Ishikawa (cell line): Measurements from ENCODE around the gene ATXN7.

ENCODE experiments used
- CEBPB ChIP-seq: IDR thresholded peaks from 2 replicates; pipeline ENCODE4 v1.6.1; 2012
- EGR1 ChIP-seq: IDR thresholded peaks from 2 replicates; pipeline ENCODE4 v1.6.1; 2012
- FOXM1 ChIP-seq: IDR thresholded peaks from 2 replicates; pipeline ENCODE4 v1.6.1; 2012; ENCODE audit warnings: low read depth, borderline replicate concordance
- NFIC ChIP-seq: IDR thresholded peaks from 2 replicates; pipeline ENCODE4 v1.6.1; 2012
- RAD21 ChIP-seq: IDR thresholded peaks from 2 replicates; pipeline ENCODE4 v1.6.1; 2012; ENCODE audit warnings: low read depth
- TAF1 ChIP-seq: IDR thresholded peaks from 2 replicates; pipeline ENCODE4 v1.6.1; 2012; ENCODE audit warnings: low read depth, mild to moderate bottlenecking
- TCF12 ChIP-seq: IDR thresholded peaks from 2 replicates; pipeline ENCODE4 v1.6.1; 2012; ENCODE audit warnings: low read depth
- YY1 ChIP-seq: IDR thresholded peaks from 2 replicates; pipeline ENCODE4 v1.6.1; 2012; ENCODE audit warnings: low read depth
- ZBTB7A ChIP-seq: IDR thresholded peaks from 2 replicates; pipeline ENCODE4 v1.6.1; 2012; ENCODE audit warnings: low read depth
- TF ChIP-seq, protein P1 (sequence below): IDR thresholded peaks from 2 replicates; pipeline ENCODE4 v1.6.1; 2012; ENCODE audit warnings: low read depth, mild to moderate bottlenecking
- TF ChIP-seq, protein P2 (sequence below): IDR thresholded peaks from 2 replicates; pipeline ENCODE4 v1.6.1; 2012

DNA sequence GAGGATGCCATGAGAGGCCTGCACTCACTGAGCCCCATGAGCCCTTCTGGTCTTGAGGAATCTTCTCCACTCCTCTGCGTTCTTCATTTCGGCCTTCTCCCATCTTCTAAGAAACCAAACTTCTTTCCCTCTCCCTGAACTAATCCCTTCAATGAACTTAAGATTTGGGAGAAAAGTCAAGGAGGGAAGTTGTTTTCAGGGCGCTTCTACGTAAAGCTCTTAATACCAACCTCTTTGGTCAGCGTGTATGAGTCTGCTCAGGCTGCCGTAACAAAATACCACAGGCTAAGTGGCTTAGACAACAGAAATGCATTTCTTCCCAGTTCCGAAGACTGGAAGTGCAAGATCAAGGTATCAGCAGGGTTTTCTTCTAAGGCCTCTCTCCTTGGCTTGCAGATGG lies 173.4 kb downstream of the ATXN7 start:
- TF ChIP-seq, protein P1, sequence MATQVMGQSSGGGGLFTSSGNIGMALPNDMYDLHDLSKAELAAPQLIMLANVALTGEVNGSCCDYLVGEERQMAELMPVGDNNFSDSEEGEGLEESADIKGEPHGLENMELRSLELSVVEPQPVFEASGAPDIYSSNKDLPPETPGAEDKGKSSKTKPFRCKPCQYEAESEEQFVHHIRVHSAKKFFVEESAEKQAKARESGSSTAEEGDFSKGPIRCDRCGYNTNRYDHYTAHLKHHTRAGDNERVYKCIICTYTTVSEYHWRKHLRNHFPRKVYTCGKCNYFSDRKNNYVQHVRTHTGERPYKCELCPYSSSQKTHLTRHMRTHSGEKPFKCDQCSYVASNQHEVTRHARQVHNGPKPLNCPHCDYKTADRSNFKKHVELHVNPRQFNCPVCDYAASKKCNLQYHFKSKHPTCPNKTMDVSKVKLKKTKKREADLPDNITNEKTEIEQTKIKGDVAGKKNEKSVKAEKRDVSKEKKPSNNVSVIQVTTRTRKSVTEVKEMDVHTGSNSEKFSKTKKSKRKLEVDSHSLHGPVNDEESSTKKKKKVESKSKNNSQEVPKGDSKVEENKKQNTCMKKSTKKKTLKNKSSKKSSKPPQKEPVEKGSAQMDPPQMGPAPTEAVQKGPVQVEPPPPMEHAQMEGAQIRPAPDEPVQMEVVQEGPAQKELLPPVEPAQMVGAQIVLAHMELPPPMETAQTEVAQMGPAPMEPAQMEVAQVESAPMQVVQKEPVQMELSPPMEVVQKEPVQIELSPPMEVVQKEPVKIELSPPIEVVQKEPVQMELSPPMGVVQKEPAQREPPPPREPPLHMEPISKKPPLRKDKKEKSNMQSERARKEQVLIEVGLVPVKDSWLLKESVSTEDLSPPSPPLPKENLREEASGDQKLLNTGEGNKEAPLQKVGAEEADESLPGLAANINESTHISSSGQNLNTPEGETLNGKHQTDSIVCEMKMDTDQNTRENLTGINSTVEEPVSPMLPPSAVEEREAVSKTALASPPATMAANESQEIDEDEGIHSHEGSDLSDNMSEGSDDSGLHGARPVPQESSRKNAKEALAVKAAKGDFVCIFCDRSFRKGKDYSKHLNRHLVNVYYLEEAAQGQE: no peak
- TF ChIP-seq EGR1 (no peak), RAD21 (no peak), YY1 (no peak), ZBTB7A (no peak), TAF1 (no peak), TCF12 (no peak), CEBPB (no peak), NFIC (no peak), FOXM1 (no peak)
- TF ChIP-seq, protein P2, sequence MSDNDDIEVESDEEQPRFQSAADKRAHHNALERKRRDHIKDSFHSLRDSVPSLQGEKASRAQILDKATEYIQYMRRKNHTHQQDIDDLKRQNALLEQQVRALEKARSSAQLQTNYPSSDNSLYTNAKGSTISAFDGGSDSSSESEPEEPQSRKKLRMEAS: no peak
